Measurements from ENCODE around the gene COPA. TPM values are rescaled to one million over a fixed set of nuclear protein-coding genes. Genes with fewer than 3 reads are reported as not detected.

COPA gene
- total and polyA plus RNA-seq, 10 of the 15 experiments (the other 5 are each of a cell fraction or from before 2014, with no cell fraction given) = 53.7 to 180 (median 123) TPM

DNA sequence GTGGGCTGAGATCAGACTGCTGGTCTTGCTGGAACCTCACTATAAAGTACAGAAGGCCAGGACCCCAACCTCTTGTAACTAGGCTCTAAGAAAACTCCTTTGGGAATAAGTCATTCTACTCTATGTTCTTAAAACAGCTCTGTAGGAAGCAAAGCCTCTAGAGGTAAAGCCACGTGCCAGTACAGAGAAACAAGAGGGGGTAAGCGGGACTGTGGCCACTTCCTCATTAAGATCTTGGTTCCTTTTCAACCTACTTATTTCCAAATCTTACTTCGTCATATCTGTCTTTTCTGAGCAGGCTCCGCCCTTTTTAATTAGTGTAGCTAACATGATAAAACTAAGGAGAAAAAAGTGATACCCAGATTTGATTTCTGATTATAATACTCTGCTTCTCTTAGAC, 3.9 kb upstream of the COPA start (continued):
- no peak for TF ChIP-seq E2F4 (IDR thresholded peaks at IDR 0.05; ENCODE audit: low read depth, low read length)
- TF ChIP-seq CHD1 (IDR thresholded peaks at IDR 0.05; ENCODE audit: low read depth, low read length) = no peak
- TF ChIP-seq ZBED1 (IDR thresholded peaks at IDR 0.05; ENCODE audit: borderline replicate concordance) = no peak
- TF ChIP-seq IKZF1 (conservative IDR thresholded peaks at IDR 0.05) = 0 out of 2 replicates have a peak, but pooled peaks have one; percentile 44
- no peak for TF ChIP-seq PML (IDR thresholded peaks at IDR 0.05; ENCODE audit: low read length)
- TF ChIP-seq REST (IDR thresholded peaks at IDR 0.05; ENCODE audit: low read depth, low read length) = no peak
- no peak for TF ChIP-seq PAX8 (IDR thresholded peaks at IDR 0.05)
- peak; percentile 64 for TF ChIP-seq MEF2B (IDR thresholded peaks at IDR 0.05; ENCODE audit: partially characterized antibody, poor library complexity, severe bottlenecking)
- no peak for TF ChIP-seq ZSCAN29 (IDR thresholded peaks at IDR 0.05)
- no peak for TF ChIP-seq SREBF1 (IDR thresholded peaks at IDR 0.05; ENCODE audit: low read length)
- no peak for TF ChIP-seq TARDBP (IDR thresholded peaks at IDR 0.05; ENCODE audit: borderline replicate concordance)
- TF ChIP-seq POU2F2 (IDR thresholded peaks at IDR 0.05; ENCODE audit: borderline replicate concordance, low read depth, low read length) = no peak

Measured in GM12878 (cell line).